Measurements from ENCODE around the gene CUL3. TPM values are rescaled to one million over a fixed set of nuclear protein-coding genes. Genes with fewer than 3 reads are reported as not detected.

The CUL3 gene
- total and polyA plus RNA-seq, 5 donors: 61.2 to 72.4 (median 65.3) TPM

Other genes starting within 250 kb of the CUL3 start
- gene FAM124B, start 183.3 kb downstream of the CUL3 start, total RNA-seq: 1 to 10 TPM in 3 of 4 donors, under 1 TPM in 1; 0.44 to 2.1 (median 1.1) TPM
- gene FAM124B, start 183.3 kb downstream of the CUL3 start, polyA plus RNA-seq: 0.61 TPM
- gene CCDC195, start 131.0 kb upstream of the CUL3 start, total RNA-seq: not detected
- gene CCDC195, start 131.0 kb upstream of the CUL3 start, polyA plus RNA-seq: not detected